SK-MEL-5 (cell line): ENCODE results near the gene OR52E6. TPM values are rescaled to one million over a fixed set of nuclear protein-coding genes. Genes with fewer than 3 reads are reported as not detected.
A peak's percentile ranks its signal among the peaks of the same experiment; 100 is the strongest.

Source experiments
- DNase-seq: peaks from one replicate; pipeline ENCODE4 v3.0.0-alpha.2; 2016; ENCODE audit warnings: low read depth, low spot score
- in situ Hi-C: cut with HindIII; loops from 2 replicates; pipeline ENCODE4 v1.10.0; 2016; ENCODE audit warnings: low sequenced_read_pairs, high pct_unique_total_duplicates, low pct_unique_long_range_greater_than_20kb
- polyA plus RNA-seq, 2 experiments: library from polyadenylated mRNA; depleted of rRNA; stranded (reverse); fragments of >200 nt; gene quantifications; 2 replicates each; pipeline ENCODE4 v1.2.3, GENCODE V29; 2015
- total RNA-seq: library from RNA; depleted of rRNA; stranded (reverse); fragments of >200 nt; shearing (Covaris generic); gene quantifications from 2 replicates; pipeline ENCODE4 v1.2.3, GENCODE V29; 2014; rRNA removed

Gene OR52E6
- not detected in 2 replicates for total RNA-seq
- polyA plus RNA-seq (2015; cell fraction: cytosol; rRNA removed) = not detected in 2 replicates
- not detected in 2 replicates for polyA plus RNA-seq (2015; cell fraction: nucleus; rRNA removed)

- in situ Hi-C loops = no loop called here
- no peak for DNase-seq
Measured at GRCh38 chr11:5841797-5842196, at the start of gene OR52E6. Gene OR52E6, minus strand, starts transcription at chr11:5841897. Its CDS starts 0 bp downstream, at chr11:5841897.

- DNase-seq = peak; percentile 35
Measured at GRCh38 chr11:5891216-5891800, 49.6 kb upstream of the OR52E6 start.

GRCh38 chr11:5887661-5888060, 46.0 kb upstream of the OR52E6 start:
- in situ Hi-C loops = no loop called here

More at GRCh38 chr11:5891216-5891800, 49.6 kb upstream of the OR52E6 start:
- in situ Hi-C loops = no loop called here

GRCh38 chr11:5887172-5887571, 45.5 kb upstream of the OR52E6 start:
- in situ Hi-C loops = no loop called here
- no peak for DNase-seq

More at GRCh38 chr11:5887661-5888060, 46.0 kb upstream of the OR52E6 start:
- no peak for DNase-seq

- no peak for DNase-seq
- in situ Hi-C loops = no loop called here
Measured at GRCh38 chr11:5881756-5882155, 40.1 kb upstream of the OR52E6 start.

- in situ Hi-C loops = no loop called here
- no peak for DNase-seq
Measured at GRCh38 chr11:5880329-5880728, 38.6 kb upstream of the OR52E6 start, which contains the start of gene OR52E4. Gene OR52E4, plus strand, starts transcription at chr11:5880629. Its CDS starts 3,664 bp downstream, at chr11:5884293.

GRCh38 chr11:5878564-5878963, 36.9 kb upstream of the OR52E6 start:
- in situ Hi-C loops = no loop called here
- DNase-seq = no peak

GRCh38 chr11:5865826-5866225, 24.1 kb upstream of the OR52E6 start:
- in situ Hi-C loops = no loop called here
- DNase-seq = no peak

GRCh38 chr11:5857590-5857989, 15.9 kb upstream of the OR52E6 start, which contains the start of gene OR52E8:
Gene OR52E8, minus strand, starts transcription at chr11:5857690. Its CDS starts 0 bp downstream, at chr11:5857690.
- no peak for DNase-seq
- in situ Hi-C loops = no loop called here

- in situ Hi-C loops = no loop called here
- no peak for DNase-seq
Measured at GRCh38 chr11:5851002-5851401, 9.3 kb upstream of the OR52E6 start.

- in situ Hi-C loops = no loop called here
- no peak for DNase-seq
Measured at GRCh38 chr11:5847711-5848110, 6.0 kb upstream of the OR52E6 start.

- in situ Hi-C loops = no loop called here
Measured at GRCh38 chr11:5846701-5847100, 5.0 kb upstream of the OR52E6 start.

GRCh38 chr11:5837695-5838094, 4.0 kb downstream of the OR52E6 start:
- in situ Hi-C loops = no loop called here

More at GRCh38 chr11:5846701-5847100, 5.0 kb upstream of the OR52E6 start:
- DNase-seq = no peak

GRCh38 chr11:5833446-5833845, 8.3 kb downstream of the OR52E6 start:
- in situ Hi-C loops = no loop called here
- DNase-seq = no peak

More at GRCh38 chr11:5837695-5838094, 4.0 kb downstream of the OR52E6 start:
- DNase-seq = no peak

- DNase-seq = no peak
- in situ Hi-C loops = no loop called here
Measured at GRCh38 chr11:5831196-5831829, 10.4 kb downstream of the OR52E6 start.

- DNase-seq = no peak
- in situ Hi-C loops = no loop called here
Measured at GRCh38 chr11:5818245-5818886, 23.3 kb downstream of the OR52E6 start.

- in situ Hi-C loops = no loop called here
- DNase-seq = no peak
Measured at GRCh38 chr11:5815534-5815933, 26.2 kb downstream of the OR52E6 start.
